Tibial nerve (tissue), 4 donors: ENCODE results near the gene SERINC2.

ENCODE experiments used
- CTCF ChIP-seq, 5 experiments: fragments of 200-600 bp in 3 of 5; fragments of 450-650 bp in 2 of 5; sonication (generic) in 3 of 5; IDR thresholded peaks; one replicate each; pipeline ENCODE4 v1.5.1; 2016 to 2019; ENCODE audit warnings: antibody characterized with exemption in 5 of 5, mild to moderate bottlenecking in 3 of 5, moderate library complexity in 2 of 5
- EP300 ChIP-seq, 2 donors: sonication (generic); formaldehyde crosslinking; IDR thresholded peaks; one replicate each; pipeline ENCODE4 v1.6.1; 2017; ENCODE audit warnings: antibody characterized with exemption in 2 of 2, mild to moderate bottlenecking in 1 of 2
- POLR2A ChIP-seq, 2 donors: fragments of 450-650 bp; IDR thresholded peaks; one replicate each; pipeline ENCODE4 v1.6.1; 2017; ENCODE audit warnings: antibody characterized with exemption in 2 of 2, mild to moderate bottlenecking in 2 of 2, moderate library complexity in 2 of 2

GRCh38 chr1:31423418-31423947, 10.5 kb downstream of the SERINC2 start:
- TF ChIP-seq CTCF (IDR thresholded peaks at IDR 0.05) (no peak), POLR2A (IDR thresholded peaks at IDR 0.05) (no peak), EP300 (IDR thresholded peaks at IDR 0.05) (no peak)
